HG02678 (cell line): ENCODE data around the gene PPP4R3C.
"Not testable (repeated sequence)": the region's sequence is repeated elsewhere in the genome, so short reads cannot be mapped to it uniquely, and the experiment has no call there.

Experiments used
- ATAC-seq: cut with Tn5 transposase; IDR thresholded peaks from one replicate; pipeline ENCODE4 v1.9.1; 2021; ENCODE audit warnings: mild to moderate bottlenecking, moderate library complexity; ENCODE audit not compliant: unreplicated experiment

The PPP4R3C gene

DNA sequence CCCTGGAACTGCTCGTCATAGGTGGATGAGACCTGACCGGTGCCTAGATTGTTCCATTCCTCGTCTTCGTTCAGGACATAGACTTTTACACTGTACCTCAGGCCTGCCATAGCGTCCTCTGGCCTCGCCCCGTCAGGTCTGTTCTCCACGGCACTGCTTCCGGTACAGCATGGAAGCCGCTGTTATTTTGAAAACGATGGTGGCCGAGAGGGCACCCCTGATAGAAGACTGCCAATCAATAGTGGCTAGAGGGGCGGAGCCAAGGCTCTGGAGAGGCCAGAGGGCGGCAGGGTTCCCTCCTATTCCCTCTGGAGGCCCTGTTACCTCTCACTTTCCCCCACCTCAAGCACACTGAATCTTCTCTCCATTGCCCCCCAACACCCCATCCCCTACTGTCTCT is at the start of gene PPP4R3C:
PPP4R3C (minus strand) TSS at position 155 of the 400 bp plus-strand sequence; CDS start at position 110, 45 bp downstream.
- ATAC-seq, result no peak

DNA sequence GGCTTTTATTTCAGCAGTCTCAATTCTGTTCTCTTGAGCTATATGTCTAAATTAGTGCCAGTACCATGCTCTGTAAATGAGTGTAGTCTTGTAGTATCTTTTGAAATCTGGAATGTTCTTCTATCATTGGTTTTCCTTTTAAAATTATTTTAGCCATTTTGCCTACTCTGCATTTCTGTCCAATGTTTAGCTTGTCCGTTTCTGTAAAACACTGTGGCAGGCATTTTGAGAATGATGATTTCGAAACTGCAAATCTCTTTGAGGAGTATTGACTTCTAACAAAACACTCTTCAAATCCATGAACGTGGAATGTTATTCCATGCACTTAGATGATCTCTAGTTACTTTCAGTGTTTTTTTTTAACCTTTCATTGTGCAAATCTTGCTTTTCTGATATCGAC is 28.3 kb upstream of the PPP4R3C start:
- no peak for ATAC-seq

DNA sequence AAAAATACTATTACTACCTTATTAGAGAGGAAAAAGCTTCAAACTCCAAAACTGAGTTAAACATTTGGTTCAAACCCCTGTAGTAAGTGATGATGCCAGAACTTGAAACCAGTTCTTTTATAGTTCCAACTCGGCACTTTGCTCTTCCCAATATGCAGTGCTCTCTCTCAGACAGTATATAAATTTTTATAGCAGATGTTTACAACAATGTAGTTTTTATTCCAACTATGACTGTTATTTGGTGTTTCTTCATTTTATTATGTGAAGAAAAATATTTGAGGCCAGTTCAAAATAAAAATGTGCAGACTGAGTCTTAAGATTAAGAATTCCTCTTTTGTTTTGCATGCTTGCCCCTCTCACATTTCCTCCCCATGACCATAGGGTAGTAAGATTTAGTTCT is 2.9 kb upstream of the PPP4R3C start:
- ATAC-seq, result no peak

DNA sequence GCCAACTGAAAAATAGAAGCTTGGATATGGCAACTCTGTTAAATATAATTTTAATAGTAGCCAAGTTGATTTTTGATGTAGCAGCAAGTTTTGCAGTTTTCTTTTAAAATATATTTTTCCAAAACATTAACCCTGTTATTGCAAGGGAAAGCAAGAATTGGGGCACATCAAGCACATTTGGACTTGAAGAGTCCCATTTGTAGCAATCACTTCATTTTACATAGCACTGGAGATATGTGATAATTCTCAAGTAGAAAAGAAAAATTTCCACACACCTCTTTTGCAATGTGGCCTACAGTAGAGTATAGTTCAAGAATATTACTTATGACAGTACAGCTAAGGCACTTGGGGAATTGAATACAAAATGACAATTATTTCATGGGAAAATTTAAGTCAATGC is 1.9 kb upstream of the PPP4R3C start:
- ATAC-seq, result no peak

DNA sequence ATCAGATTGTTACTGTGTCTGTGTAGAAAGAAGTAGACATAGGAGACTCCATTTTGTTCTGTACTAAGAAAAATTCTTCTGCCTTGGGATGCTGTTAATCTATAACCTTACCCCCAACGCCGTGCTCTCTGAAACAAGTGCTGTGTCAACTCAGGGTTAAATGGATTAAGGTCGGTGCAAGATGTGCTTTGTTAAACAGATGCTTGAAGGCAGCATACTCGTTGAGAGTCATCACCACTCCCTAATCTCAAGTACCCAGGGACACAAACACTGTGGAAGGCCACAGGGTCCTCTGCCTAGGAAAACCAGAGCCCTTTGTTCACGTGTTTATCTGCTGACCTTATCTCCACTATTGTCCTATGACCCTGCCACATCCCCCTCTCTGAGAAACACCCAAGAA is 4.0 kb downstream of the PPP4R3C start:
- not testable (repeated sequence) for ATAC-seq

DNA sequence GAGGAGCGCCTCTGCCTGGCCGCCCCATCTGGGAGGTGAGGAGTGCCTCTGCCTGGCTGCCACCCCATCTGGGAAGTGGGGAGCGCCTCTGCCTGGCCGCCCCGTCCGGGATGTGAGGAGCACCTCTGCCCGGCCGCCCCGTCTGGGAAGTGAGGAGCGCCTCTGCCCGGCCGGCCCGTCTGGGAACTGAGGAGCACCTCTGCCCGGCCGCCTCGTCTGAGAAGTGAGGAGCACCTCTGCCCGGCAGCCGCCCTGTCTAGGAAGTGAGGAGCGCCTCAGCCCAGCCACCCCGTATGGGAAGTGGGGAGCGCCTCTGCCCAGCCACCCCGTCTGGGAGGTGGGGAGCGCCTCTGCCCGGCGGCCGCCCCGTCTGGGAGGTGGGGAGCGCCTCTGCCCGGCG is 4.6 kb downstream of the PPP4R3C start:
- ATAC-seq, result not testable (repeated sequence)

DNA sequence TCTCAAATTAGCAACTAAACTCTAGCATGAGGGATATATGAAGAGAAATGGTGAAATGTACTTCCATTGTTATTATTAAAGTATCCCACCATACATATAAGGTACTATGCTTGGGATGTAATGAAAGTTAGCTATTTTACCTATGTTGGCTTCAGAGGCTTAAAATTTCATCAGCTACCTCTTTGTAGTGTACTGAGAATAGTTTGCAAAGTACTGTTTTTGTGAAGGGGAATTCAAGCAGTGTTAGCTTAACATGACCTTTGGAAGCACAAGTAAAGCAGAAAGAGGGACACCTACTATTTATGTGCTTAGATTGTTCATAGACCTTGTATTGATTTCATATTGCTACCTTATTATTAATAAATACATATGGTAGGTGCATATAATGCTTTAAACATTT is 11.8 kb downstream of the PPP4R3C start:
- ATAC-seq, result no peak

DNA sequence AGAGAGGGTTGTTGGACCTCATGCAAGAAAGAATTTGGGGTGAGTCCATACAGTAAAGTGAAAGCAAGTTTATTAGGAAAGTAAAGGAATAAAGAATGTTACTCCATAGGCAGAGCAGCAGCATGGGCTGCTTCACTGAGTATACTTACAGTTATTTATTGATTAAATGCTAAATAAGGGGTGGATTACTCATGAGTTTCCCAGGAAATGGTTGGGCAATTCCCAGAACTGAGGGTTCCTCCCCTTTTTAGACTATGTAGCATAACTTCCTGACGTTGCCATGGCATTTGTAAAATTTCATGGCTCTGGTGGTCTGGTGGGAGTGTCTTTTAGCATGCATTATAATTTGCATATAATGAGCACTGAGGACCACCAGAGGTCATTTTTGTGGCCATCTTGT is 16.7 kb downstream of the PPP4R3C start:
- ATAC-seq, result no peak

DNA sequence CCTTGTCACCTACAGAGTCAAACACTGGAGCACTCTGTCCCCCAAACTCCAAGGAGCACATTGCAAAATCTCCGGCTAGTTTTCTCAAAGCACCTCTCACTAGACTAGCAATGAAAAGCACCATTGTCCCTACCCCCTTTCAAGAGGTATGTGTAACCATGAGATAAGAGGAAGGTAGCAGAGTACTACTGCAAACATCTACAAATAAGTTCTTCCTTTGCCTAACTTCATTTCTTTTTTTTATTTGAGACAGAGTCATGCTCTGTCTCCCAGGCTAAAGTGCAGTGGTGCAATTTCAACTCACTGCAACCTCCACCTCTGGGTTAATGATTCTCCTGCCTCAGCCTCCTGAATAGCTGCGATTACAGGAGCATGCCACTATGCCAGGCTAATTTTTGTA is 17.7 kb downstream of the PPP4R3C start:
- no peak for ATAC-seq

DNA sequence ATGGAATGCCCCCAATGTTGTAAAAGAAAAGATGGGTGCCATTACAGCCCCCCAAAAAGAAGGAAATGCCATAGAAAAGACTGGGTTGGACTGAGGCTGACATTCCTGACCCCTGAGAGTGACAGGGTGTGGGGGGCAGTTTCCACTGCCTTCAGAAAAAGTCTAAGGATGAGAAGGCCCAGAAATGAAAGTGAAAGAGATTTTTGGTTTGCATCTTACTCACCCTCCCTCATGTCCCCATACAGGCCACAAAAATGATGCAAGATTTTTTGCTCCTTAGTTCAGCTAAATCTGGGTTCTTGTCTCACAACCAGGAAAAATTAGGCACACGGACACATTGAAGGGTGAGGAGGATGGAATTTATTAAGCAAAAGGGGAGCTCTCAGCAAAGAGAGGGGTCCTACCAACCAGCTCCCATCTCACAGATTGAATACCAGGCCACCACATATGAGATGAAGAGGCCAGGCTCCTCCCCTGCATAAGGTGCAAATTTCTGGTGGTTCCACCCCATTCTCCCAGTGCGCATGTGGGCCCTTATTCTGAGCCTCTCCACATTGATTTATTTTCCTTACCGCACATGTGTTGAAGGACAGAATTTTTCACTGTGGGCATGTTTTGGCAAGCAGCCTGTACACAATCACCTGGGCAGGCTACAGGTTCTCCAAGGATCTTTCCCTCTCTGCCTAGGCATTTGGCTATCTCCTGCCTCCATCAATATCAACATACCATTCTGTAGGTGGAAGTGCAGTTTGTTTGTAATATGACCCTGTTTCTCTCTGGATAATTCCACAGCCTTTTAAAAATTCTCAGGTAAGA is 18.8 kb downstream of the PPP4R3C start:
- ATAC-seq, result no peak

DNA sequence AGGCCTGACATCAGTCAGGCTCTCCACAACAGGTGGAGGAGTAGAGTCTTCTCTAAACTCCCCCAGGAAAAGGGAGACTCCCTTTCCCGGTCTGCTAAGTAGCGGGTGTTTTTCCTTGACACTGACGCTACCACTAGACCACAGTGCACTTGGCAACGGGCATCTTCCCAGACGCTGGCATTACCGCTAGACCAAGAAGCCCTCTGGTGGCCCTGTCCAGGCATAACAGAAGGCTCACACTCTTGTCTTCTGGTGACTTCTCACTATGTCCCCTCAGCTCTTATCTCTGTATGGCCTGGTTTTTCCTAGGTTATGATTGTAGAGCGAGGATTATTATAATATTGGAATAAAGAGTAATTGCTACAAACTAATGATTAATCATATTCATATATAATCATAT is 20.7 kb downstream of the PPP4R3C start:
- not testable (repeated sequence) for ATAC-seq

DNA sequence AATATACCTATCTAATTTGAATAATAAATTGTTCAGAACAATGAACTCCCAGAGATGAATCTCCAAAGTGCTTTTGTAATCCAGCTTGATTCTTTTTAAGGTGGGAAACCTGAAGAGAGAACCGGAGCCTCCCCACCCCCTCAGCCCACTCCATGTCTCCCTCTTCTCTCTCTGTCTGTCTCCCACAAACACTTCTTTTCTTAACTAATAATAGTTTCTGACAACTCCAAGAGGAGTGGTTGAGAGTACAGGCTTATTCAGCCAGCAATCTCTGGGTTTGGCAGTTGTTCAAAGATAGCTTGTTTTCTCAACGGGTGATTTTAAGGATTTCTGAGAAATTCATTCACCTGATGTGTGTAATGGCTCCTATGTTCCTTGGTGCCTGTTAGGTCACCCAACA is 23.4 kb downstream of the PPP4R3C start:
- ATAC-seq, result no peak

DNA sequence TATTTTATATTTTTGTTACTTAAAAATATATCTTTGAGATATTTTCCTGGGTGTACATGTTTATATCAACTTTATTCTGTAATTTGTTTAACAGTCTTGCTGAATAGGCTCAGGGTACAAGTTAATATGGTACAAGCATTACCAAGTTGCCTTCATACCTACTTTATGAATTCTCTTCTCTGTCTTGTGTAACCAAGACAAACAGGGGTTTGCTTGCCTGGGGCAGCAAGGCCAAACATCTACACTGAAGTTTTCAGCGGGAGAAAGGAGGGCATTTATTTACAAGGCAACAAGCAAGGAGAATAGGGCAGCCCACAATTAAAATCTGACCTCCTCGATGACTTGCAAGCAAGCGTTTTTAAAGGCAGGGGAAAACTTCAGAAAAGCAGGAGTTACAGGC is 24.2 kb downstream of the PPP4R3C start:
- no peak for ATAC-seq

DNA sequence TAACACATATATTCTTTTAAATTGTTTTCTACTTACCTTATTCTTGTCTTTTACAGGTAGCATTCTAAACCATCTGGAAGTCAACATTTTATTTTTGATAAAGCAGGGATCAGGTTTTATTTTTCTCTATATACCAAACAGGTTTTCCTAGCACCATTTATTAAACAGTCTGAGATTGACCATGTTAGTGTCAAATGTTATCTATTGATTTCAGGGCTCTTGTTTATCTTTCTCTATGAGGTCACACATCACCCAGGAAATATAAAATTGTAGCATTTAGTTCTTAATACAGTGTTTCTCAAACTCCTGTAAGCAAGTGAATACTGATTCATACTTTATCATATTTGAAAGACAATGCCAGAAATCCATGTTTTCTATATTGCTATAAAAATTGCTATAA is 28.1 kb downstream of the PPP4R3C start:
- ATAC-seq, result no peak
